ENCODE measurements around the gene TFDP1.

DNA sequence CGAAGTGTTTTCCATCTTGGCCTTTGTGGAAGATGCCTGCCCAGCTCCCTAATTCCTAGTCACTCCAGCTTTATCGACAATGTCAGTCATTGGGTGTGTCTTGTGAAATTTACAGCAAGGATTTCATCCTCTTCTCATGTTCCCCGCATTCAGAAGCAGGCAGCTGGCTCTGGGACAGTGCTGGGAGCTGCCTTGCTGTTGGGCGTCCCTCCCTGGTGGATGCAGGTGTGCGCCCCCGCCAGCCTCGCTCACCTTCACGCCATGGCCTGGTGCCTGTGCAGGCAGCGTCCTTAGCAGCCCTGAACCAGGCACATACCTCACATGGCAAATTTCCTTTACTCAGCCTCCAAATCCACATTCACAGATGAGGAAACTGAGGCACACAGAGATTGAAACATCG is 39.7 kb upstream of the TFDP1 start:
- TF ChIP-seq, protein P1, sequence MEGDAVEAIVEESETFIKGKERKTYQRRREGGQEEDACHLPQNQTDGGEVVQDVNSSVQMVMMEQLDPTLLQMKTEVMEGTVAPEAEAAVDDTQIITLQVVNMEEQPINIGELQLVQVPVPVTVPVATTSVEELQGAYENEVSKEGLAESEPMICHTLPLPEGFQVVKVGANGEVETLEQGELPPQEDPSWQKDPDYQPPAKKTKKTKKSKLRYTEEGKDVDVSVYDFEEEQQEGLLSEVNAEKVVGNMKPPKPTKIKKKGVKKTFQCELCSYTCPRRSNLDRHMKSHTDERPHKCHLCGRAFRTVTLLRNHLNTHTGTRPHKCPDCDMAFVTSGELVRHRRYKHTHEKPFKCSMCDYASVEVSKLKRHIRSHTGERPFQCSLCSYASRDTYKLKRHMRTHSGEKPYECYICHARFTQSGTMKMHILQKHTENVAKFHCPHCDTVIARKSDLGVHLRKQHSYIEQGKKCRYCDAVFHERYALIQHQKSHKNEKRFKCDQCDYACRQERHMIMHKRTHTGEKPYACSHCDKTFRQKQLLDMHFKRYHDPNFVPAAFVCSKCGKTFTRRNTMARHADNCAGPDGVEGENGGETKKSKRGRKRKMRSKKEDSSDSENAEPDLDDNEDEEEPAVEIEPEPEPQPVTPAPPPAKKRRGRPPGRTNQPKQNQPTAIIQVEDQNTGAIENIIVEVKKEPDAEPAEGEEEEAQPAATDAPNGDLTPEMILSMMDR (IDR thresholded peaks at IDR 0.05; ENCODE audit: insufficient read depth, low read length): no peak
- TF ChIP-seq POLR2AphosphoS5 (IDR thresholded peaks at IDR 0.05; ENCODE audit: low read depth) (no peak), SPI1 (IDR thresholded peaks at IDR 0.05; ENCODE audit: borderline replicate concordance, low read depth) (no peak)

Measured in HL-60 (cell line).